HG02852 (cell line): ENCODE measurements around the gene NAP1L1.

ENCODE experiments used
- ATAC-seq: cut with Tn5 transposase; IDR thresholded peaks from one replicate; pipeline ENCODE4 v1.9.1; 2021; ENCODE audit warnings: mild to moderate bottlenecking, moderate library complexity; ENCODE audit not compliant: unreplicated experiment

The NAP1L1 gene

GRCh38 chr12:76084863-76085519 is 506 bp upstream of the NAP1L1 start:
- peak; percentile 57 for ATAC-seq

- ATAC-seq, result no peak
These were observed 1.1 kb downstream of the NAP1L1 start for GRCh38 chr12:76083246-76083903.

GRCh38 chr12:76081909-76082308 is 2.6 kb downstream of the NAP1L1 start:
- ATAC-seq, result no peak

GRCh38 chr12:76080729-76081415 is 3.6 kb downstream of the NAP1L1 start:
- ATAC-seq, result no peak

GRCh38 chr12:76080017-76080728 is 4.3 kb downstream of the NAP1L1 start:
- ATAC-seq, result no peak

GRCh38 chr12:76078748-76079147 is 5.7 kb downstream of the NAP1L1 start:
- no peak for ATAC-seq

GRCh38 chr12:76075448-76075847 is 9.0 kb downstream of the NAP1L1 start:
- no peak for ATAC-seq

GRCh38 chr12:76074701-76075336 is 9.7 kb downstream of the NAP1L1 start:
- ATAC-seq, result no peak

- ATAC-seq, result no peak
These were observed 10.9 kb downstream of the NAP1L1 start for GRCh38 chr12:76073561-76073960.

- no peak for ATAC-seq
These were observed 11.9 kb downstream of the NAP1L1 start for GRCh38 chr12:76072568-76072967.

GRCh38 chr12:76069339-76069738 is 15.1 kb downstream of the NAP1L1 start:
- ATAC-seq, result no peak

- no peak for ATAC-seq
These were observed 18.6 kb downstream of the NAP1L1 start for GRCh38 chr12:76065917-76066316.

- no peak for ATAC-seq
These were observed 19.6 kb downstream of the NAP1L1 start for GRCh38 chr12:76064904-76065303.

- ATAC-seq, result no peak
These were observed 24.4 kb downstream of the NAP1L1 start for GRCh38 chr12:76060111-76060510.

GRCh38 chr12:76057326-76057725 is 27.2 kb downstream of the NAP1L1 start:
- ATAC-seq, result no peak

GRCh38 chr12:76055393-76055792 is 29.1 kb downstream of the NAP1L1 start:
- ATAC-seq, result no peak

GRCh38 chr12:76049575-76050251 is 34.8 kb downstream of the NAP1L1 start:
- ATAC-seq, result no peak

- ATAC-seq, result no peak
These were observed 36.7 kb downstream of the NAP1L1 start for GRCh38 chr12:76047742-76048141.

GRCh38 chr12:76047060-76047459 is 37.4 kb downstream of the NAP1L1 start:
- ATAC-seq, result no peak

GRCh38 chr12:76043377-76043776 is 41.1 kb downstream of the NAP1L1 start:
- ATAC-seq, result no peak
